ENCODE data around the gene IQGAP3.
A peak's percentile ranks its signal among the peaks of the same experiment; 100 is the strongest.

Gene IQGAP3

GRCh38 chr1:156495401-156496140 is 76.8 kb downstream of the IQGAP3 start:
- no peak for DNase-seq

DNA sequence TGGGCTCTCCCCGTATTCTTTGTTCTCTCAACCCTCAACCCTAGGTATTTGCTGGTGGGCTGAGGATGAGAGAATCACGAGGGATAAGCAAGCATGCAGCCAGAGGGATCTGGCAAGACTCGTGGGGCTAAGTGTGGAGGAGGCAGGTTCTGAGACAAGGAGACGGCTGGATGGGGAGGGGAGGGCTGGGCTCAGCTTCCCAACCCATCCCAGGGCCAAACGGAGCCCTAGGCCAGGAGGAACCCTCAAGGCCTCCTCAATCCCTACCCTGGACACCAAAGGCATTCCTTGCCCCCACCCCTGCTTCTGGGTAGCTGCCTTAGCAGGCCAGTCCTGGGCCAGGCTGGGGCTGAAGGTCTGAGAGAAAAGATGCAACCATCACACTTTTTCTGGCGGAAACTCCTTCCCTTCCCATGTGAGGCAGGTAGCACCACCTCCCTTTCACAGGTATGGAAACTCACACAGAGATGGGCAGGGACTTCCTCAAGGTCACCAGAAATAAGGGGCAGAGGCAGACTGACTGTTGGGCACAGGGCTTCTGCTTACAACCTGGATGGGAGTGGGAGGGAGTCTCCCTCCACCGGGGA is 78.0 kb downstream of the IQGAP3 start:
- peak; percentile 71 for DNase-seq

DNA sequence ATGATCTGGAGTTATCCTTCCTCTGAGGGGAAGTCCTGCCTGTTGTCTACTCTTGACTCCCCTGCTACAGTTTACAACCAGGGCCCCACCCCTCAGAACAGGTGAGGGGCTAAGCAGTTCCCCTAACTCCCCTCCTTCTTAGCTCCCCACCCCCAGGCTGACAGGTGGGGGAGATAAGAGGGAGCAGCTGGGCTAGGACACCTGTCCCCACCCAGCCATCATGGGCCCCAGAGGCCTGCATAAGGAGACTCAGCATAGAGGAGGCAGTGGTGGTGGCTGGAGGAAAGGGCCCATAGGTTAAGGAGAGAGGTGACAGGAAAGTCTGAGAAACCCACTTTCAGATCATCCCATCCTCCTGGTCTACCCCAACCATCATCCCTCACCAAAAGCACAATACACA is 78.6 kb downstream of the IQGAP3 start:
- peak; percentile 54 for DNase-seq

DNA sequence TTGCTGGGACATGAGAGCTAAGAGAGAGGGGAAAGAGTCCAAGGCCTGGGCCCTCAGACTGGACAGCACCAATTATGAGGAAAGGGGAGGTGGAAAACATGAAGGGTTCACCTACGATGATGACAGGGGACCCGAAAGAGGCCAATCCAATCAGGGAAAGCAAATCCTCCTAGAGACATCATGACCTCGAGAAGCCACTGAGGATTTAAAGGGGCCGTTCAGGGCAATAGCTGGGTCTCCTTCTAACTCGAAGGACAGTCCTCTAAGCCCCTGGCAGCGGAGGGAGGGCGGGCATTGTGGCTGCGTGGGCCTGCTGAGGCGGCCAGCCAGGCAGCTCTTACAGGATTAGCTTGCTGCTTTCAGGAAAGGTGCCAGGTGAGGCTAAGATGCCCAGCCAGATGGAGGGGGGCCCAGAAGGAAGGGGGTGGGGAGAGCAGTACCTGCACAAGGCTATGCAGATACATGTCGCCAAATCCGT is 79.2 kb downstream of the IQGAP3 start:
- peak; percentile 81 for DNase-seq

DNA sequence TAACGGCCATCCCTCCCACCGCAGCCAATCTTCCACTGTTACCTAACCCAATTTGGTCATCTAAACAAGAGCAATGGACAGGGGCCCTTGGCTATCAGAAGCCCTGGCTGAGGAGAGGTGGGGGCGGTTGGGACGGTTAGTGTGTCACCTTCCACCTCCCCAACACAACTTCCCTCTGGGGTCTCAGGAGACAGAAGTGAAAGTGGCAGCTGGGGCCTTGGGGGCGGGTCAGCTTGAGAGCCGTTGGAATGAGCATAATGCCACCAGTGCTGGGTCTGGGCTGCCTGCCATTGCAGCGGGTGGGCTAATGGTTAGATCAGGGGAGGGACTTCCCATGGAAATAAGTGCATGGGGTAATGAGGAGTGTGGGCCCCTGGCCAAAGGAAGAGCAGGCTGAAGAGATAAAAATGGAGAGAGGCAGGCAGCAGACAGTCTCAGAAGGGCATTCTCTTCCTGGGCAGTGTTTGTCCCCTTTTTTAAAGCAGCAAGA is 79.7 kb downstream of the IQGAP3 start:
- peak; percentile 92 for DNase-seq

DNA sequence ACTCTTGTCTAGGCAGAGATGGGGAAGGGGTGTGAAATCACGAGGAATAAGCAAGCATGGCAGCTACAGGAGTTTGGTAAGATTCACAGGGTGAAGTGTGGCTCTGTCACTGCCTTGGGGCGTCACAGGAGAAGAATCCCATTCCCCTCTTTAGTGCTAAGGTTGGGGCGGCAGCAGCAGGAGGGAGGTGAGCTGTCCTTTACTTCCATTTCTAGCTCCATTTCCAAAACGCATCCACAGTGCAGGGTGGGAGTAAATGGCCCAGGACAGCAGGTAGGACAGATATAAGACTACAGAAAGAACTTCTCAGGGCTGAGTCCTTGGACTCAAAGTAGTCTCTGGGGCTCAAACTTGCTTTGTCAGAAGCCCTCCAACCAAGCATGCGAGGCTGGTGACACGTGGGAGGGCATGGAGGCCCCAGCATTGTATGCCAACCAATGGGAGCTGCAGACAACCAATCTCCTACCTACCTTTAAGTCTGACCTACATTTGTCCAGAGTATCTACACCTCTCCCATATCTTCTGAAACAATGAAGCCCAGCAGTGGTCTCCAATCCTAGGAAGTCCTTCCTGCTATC is 80.3 kb downstream of the IQGAP3 start:
- DNase-seq = peak; percentile 66

DNA sequence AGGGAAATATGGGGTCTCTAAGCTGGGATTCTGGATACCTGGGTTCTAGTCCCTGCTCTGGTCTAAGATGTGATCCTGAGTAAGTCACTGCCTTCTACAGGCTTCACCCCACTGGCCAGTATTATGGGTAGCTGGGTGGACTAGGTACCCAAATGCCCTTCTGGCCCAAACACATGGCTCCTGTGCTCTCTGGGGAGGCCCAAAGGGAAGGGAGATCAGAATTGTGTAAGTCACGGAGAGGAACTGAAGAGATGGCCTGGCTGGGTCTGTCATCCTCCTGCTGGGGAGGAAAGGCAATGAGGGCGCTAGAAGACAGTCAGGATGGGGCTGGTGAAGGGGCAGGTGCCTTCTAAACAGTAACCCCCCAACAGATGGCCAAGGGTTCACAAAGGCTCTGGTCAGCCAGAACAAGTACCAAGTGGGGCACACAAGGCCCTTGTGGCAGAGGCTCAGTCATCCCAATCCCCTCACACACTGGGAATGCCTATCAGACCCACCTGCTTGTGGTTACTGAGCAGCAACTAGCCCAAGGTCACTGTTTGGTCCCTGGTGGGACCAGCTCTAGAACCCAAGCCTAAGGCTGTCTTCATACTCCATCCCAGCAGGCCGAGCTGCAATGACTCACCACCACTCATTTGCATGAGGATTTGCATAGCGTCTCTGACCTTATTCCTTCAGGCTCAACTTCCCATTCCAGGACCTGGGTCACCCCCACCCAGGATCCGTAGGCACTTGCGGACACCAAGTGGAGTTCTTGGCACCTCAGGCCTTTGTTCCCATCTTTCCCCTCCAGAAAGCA is 81.0 kb downstream of the IQGAP3 start:
- DNase-seq = peak; percentile 45

- peak; percentile 60 for DNase-seq
Measured at GRCh38 chr1:156490401-156491032, 81.8 kb downstream of the IQGAP3 start.

GRCh38 chr1:156489935-156490293 is 82.5 kb downstream of the IQGAP3 start:
- no peak for DNase-seq

DNA sequence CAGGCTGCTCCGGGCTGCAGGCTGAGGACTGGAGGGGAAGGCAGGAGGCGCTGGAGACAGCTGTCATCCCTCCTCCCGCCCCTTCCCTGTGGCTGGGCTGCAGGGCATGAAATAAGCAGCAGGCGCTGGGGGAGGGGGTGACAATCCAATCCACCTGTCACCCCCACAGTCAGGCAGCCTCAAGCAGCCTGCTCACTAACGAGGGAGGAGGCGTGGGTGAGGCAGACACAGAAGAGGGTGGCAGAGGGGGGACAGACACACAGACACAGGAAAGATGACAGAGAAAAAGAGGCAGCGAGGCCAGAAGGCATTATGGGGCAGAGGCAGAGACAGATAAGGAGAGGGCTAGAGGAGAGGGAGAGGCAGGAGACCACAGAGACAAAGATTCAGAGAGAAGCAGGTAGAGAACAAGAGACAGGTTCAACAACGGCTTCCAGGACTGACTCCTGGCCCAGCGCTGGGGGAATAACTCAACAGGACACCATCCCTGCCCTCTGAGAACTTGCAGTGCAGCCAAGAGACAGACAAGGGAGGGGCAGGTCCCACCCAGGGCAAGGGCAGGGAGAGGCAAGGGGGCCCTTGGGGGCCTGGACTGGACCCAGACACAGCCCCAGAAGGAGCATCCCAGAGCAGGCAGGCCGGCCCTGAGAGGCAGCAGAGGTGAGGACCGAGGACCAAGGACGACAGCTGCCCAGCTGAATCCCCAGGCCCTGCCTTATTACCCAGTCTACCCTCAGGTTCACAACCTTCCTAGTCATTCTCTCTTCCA is 83.0 kb downstream of the IQGAP3 start:
- peak; percentile 87 for DNase-seq

DNA sequence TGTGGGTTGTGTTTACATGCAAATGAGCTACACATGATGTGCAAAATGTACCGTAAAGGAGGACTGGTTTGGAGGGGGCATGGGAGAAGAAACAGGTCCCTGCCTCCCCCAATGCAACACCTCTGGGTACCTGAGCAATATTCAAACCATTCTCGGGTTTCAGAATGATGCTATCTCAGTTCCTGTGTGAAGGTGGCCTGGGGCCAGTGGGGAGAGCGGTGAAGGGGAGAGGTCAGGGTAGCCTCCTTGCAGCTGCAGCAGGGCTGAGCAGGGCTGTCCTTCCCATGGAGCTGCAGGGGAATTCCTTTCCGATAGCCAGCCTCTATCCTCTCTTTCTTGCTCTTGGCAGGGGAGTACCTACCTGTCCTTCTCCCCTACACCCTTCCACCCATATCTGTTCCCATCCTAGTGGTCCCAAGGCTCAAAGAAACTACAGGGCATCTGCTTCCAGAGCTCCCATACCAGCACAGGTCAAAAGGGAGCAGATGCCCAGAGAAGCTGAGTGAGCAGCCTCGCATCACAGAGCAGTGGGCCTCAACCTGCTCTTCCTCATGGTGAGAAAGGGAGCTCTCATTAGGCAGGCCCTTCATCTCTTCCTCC is 83.7 kb downstream of the IQGAP3 start:
- DNase-seq = peak; percentile 68

DNA sequence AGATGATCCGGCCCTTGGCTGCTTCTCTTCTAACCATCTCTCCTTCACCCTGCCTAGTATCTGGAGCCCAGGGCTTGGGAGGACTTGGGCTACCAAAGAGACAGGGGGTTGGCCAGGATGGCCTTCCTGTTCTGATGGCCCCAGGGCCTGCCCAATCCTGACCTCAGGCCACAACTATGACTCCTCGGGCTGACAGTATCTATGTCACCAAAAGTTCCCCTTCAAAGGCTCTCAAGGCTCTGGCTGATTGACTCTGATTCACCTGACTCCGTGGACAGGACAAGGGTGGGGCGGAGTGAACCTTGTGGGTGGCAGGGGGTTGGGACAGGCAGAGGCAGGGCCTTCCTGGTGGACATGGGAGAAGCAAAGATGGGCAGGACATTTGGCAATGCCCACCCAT is 84.5 kb downstream of the IQGAP3 start:
- DNase-seq = no peak

- no peak for DNase-seq
Measured at GRCh38 chr1:156486421-156487344, 85.7 kb downstream of the IQGAP3 start.

- DNase-seq = no peak
Measured at GRCh38 chr1:156485984-156486383, 86.4 kb downstream of the IQGAP3 start.

DNA sequence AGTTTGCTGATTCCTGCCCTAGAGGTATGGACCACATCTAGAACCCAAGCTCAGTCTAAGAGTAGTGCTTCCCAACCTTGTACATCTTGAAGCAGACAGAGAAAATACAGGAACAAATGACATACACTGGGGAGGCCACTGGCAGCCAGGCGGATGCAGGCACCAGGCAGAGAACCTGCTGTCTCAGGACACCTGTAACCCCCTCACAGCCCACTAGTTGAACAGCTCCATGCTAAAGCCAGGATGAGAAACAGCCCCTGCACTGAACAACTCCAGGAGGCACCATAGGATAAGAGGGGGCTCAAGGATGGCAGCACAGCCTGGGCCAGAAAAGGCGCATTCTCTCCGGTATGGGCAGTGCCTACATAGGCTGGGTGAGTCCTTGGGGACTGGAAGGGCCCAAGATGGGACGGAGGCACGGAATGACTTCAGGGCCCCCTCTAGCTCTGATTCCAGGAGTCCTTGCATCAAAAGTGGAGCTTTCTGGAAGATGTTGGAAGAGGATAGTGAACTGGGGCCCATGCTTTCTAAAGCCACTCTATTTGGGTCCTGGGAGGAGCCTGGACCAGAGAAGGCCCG is 87.8 kb downstream of the IQGAP3 start:
- DNase-seq = no peak

DNA sequence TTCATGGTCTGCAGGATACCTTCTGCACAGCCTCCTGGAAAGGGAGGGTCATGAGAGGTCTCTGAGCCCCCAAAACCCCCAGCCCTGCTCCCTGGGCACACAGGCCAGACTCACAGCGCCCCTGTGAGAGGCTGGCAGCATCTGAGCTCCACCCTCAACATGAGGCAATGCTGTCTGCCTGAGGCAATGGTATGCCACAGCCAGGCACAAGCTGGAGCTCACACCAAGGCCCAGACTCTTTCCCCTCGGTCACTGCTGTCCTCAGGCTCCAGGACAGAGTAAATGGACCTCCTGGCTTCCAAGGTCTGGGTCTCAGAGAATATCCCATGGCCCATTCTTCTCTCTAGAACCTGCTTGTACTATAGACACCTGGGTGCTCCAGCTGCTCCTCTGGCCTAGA is 89.0 kb downstream of the IQGAP3 start:
- no peak for DNase-seq

- DNase-seq = no peak
Measured at GRCh38 chr1:156482276-156482675, 90.1 kb downstream of the IQGAP3 start.

DNA sequence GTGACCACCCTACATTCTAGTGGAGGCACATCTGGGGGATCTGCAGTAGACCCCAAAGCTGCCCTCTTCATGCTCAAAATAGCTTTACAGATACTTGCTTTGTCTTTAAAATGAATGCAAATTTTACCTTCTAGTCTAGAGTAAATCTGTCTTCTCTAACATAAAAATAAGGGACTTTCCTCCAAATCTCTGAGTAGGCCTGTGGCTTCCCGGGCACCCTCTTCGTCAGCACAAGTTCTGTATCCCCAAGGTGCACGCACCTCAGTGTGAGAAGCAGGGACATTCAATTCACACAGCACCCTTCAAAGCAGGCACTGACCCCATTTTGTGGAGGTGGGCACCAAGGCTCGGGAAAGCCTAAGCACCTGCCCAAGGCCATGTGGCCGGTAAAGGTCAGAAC is 90.8 kb downstream of the IQGAP3 start:
- DNase-seq = no peak

DNA sequence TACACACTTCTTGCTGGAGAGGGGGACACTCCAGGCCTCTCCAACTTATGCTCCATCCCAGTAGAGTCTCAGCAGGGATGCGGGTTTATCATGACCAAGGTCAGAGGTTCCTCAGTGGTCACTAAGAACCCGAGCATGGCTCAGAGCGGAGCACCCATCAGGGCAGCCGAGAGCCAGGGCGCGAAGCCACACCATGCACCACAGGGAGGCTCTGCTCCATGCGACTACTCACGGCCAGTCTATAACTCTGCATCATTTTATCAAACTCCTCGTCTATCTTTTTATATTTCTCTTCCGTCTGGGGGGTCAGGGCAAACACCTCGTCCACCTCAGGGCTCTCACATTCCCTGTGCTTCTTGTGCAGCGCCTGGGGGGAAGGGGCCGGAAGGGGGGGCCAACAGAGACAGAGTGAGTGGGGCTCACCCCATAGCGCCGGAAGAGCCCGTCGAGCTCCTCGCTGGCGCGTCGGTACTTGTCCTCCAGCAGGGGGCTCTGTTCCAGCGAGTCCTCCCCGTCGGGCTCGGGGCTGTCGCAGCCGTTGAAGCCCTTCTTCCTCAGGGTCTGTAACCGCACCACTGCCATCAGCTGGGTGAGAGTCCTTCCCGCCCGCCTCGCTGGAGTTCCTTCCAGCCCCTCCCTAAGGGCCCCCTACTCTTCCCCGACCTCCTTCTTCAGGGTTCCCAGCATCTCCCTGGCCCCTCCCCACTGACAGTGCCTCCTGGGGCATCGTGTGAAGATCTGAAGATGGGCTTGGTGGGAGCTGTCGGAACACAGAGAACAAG is 91.8 kb downstream of the IQGAP3 start:
- DNase-seq = peak; percentile 57
